VCaP (cell line): Measurements from ENCODE around the gene DBI.
A peak's percentile ranks its signal among the peaks of the same experiment; 100 is the strongest.
"Not testable (repeated sequence)": the region's sequence is repeated elsewhere in the genome, so short reads cannot be mapped to it uniquely, and the experiment has no call there.

Experiments
- H3K27ac ChIP-seq: fragments of 450-650 bp; 2 replicates; pipeline ENCODE4 v1.5.1; 2017
- TF ChIP-seq, protein P1 (sequence below): fragments of 450-650 bp; conservative IDR thresholded peaks from 2 replicates; pipeline ENCODE4 v1.5.1; 2017; ENCODE audit warnings: mild to moderate bottlenecking, moderate library complexity

The DBI gene

DNA sequence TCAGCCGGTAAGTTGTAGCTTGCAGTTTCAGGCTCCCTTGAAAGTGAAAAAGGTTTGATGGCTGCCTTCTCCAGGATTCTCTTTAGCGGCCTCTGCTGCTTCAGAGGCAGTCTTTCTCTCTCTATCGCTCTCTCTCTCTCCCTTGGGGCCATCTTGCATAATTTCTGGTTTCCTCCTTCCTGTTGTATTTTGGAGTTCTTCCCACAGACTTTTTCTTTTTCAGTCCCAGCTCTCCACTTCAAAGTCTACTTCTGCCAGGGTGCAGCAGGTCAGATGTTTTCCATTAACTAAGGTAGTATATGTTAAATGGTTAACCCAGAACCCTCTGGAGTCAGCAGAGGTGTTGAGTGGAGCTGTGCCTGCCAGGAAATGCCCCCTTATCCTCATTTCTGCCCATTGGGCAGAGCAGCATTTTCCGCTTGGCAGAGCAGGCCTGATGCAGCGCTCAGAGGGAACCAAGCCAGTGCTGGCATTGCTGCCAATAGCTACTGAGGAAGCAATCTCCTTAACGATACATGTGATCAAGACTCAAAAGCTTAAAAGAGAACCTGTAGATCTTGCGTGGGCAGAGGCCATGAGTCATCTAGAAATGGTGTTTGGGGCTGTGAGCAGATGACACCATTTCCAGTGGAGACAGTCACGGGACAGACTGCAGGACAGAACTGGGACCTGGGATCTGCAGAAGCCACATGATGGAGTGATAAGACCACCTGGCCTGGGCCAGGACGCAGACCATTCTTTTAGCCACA, 20.8 kb downstream of the DBI start:
- TF ChIP-seq, protein P1, sequence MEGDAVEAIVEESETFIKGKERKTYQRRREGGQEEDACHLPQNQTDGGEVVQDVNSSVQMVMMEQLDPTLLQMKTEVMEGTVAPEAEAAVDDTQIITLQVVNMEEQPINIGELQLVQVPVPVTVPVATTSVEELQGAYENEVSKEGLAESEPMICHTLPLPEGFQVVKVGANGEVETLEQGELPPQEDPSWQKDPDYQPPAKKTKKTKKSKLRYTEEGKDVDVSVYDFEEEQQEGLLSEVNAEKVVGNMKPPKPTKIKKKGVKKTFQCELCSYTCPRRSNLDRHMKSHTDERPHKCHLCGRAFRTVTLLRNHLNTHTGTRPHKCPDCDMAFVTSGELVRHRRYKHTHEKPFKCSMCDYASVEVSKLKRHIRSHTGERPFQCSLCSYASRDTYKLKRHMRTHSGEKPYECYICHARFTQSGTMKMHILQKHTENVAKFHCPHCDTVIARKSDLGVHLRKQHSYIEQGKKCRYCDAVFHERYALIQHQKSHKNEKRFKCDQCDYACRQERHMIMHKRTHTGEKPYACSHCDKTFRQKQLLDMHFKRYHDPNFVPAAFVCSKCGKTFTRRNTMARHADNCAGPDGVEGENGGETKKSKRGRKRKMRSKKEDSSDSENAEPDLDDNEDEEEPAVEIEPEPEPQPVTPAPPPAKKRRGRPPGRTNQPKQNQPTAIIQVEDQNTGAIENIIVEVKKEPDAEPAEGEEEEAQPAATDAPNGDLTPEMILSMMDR, result no peak
- H3K27ac ChIP-seq, result no peak overlapping the region

DNA sequence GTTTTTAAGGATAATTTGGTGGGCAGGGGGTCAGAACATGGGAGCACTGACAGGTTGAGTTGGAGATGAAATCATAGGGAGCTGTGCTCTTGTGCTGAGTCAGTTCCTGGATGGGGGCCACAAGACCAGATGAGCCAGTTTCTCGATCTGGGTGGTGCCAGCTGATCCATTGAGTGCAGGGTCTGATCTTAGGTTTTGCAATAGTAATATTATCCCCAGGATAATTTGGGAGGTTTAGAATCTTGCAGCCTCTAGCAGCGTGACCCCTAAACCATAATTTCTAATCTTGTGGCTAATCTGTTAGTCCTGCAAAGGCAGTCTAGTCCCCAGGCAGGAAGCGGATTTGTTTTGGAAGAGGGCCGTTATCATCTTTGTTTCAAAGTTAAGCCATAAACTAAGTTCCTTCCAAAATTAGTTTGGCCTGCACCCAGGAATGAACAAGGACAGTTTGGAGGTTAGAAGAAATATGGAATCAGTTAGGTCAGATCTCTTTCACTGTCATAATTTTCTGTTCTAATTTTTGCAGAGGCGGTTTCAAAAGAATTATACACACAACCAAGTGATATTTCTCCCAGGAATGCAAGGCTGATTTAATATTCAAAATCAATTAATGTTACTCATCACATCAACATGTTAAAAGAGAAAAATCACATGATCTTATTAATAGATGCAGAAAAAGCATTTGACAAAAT, 23.0 kb downstream of the DBI start:
- TF ChIP-seq, protein P1, result no peak
- H3K27ac ChIP-seq, result peak overlapping the region; percentile 34; the same call in 1 of the 2 replicates

- TF ChIP-seq, protein P1, result no peak
- H3K27ac ChIP-seq, result no peak overlapping the region
Measured at GRCh38 chr2:119393971-119394748, 27.4 kb downstream of the DBI start.

DNA sequence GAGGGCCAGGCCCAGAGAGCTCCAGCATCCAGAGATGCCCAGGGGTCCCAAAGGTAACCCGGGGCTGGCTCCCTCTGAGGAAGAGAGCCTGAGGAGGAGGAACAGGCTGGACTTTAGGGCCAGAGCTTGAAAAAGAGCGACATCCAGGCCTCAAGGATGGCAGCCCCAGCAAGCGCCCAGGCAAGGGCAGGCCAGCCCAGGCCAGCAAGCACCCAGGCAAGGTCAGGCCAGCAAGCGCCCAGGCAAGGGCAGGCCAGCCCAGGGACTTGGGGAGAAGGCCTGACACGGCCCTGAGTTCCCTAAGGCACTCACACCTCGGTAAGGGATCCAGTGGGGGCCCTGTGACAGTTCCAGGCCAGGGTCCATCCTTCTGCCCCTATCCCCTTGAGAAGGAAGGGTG, 30.4 kb downstream of the DBI start:
- H3K27ac ChIP-seq, result no peak overlapping the region
- TF ChIP-seq, protein P1, result no peak

DNA sequence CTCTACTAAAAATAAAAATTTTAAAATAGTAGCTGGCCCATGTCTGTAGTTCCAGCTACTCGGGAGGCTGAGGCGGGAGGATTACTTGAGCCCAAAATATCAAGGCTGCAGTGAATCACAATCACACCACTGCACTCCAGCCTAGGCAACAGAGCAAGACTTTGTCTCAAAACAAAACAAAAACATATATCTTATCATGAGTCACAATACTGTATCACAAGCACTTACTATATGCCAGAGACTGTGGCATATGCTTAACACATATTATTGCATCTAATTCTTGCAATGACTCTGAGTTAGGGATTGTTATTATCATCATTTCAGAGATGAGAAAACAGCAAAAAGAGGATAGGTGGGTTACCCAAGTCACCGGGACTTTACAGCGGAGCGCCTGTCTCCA, 35.3 kb downstream of the DBI start:
- TF ChIP-seq, protein P1, result no peak
- H3K27ac ChIP-seq, result no peak overlapping the region

- TF ChIP-seq, protein P1, result no peak
- no peak overlapping the region for H3K27ac ChIP-seq
Measured at GRCh38 chr2:119402645-119403560, 36.1 kb downstream of the DBI start.

DNA sequence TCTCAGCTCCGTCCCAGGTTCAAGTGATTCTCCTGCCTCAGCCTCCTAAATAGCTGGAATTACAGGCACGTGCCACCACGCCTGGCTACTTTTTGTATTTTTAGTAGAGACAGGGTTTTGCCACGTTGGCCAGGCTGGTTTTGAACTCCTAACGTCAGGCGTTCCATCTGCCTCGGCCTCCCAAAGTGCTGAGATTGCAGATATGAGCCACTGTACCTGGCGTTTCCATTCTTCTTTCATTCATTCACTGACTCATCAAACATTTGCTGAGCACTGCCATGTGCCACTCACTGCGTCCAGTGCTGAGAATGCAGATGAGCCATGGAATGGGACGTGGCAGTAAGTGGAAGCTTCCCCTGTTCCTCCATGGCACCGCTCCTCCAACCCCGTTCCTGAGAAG, 36.8 kb downstream of the DBI start:
- not testable (repeated sequence) for H3K27ac ChIP-seq
